Renal pelvis (tissue), 4 donors: ENCODE measurements around the gene AFF2. TPM values are rescaled to one million over a fixed set of nuclear protein-coding genes. Genes with fewer than 3 reads are reported as not detected.

Experiments used
- DNase-seq: peaks from one replicate; pipeline ENCODE4 v3.0.0-alpha.2; 2013
- polyA plus RNA-seq, 3 donors: library from polyadenylated mRNA; unstranded; fragments of 120-200 nt; gene quantifications; one replicate each; pipeline ENCODE4 v1.2.1, GENCODE V29; 2013; ENCODE audit not compliant: insufficient read length in 3 of 3

AFF2 gene
- polyA plus RNA-seq, 3 donors = 4.0 to 4.7 (median 4.2) TPM

DNA sequence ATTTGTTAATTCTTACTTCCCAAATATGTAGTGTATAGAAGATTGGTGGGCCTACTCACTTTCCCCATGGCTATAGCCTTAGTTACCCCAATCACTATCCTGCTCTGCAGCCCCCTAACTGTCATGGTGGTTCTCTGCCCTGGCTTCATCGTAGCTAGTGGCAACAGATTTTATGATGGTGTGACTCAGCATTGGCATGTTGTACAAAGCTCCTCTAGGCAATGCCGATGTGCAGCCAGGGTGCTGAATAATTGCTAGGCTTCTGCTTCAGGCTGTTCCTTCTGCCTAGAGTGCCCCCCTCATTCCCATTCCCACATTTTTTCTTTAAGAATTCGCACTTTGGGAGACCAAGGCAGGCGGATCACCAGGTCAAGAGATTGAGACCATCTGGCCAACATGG lies 35.2 kb downstream of the AFF2 start:
- no peak for DNase-seq

DNA sequence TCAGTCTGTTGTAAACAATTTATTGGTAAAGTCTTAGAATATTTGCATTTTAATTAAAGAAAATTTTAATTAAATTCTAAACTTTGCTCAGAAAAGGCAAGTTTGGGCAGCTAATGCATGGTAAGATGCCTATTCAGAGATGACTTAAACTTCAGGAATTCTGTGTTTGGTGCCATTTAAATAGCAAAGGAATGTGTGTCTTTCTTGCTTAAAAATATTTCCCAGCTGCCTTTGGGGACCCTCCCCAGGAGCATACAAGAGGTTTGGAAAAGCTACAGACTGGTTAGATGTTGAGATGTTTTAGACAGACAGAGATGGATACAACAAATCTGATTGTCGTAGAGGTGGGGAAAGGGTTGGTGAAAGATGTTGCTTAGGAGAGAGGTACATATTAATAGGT lies 36.5 kb downstream of the AFF2 start:
- DNase-seq = no peak

DNA sequence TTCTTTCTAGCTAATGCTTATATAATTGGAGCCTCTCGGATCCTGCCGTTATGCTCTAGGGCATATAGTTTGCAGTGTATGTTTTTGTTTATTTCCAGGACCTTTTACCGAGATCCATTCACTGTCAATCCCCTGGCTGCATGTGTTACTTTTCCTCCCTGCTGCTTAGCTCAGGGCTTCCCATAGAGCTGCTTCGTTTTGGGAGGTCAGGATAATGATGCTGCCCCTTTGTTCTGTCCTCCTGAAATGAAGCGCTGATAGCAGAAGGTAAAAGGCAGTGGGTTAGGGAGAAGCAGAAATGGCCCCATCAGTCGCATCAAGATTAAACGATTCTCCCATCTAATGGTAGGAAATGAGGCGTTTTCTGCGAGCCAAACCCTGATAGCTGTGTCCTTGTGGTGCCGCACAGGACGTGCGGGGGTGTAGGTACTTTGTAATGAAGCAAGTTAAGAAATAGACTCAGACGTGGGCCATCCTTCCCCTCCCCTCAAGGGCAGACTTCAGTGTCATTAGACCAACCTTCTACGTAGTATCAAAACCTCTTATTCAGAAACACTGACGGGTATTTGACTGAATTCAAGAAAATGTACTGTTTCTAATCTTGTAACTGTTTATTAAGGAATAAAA lies 37.3 kb downstream of the AFF2 start:
- DNase-seq = no peak

DNA sequence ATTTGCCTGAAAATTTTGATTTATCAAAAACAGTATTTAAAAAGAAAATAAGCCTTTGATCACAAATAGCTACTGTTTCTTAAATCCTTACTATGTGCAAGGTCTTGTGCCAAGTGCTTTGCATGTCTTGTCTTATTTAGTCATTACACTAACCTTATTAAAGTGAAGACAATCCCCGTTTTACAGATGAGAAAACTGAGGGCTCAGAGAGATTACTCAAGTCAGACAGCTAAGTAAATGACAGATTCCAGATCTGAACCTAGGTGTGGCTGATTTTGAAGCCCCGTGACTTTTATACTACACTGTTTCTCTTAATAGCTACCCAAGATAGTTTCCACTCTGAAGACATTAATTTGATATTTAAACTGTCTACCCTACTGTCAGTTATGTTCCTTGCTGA lies 38.2 kb downstream of the AFF2 start:
- DNase-seq = no peak

DNA sequence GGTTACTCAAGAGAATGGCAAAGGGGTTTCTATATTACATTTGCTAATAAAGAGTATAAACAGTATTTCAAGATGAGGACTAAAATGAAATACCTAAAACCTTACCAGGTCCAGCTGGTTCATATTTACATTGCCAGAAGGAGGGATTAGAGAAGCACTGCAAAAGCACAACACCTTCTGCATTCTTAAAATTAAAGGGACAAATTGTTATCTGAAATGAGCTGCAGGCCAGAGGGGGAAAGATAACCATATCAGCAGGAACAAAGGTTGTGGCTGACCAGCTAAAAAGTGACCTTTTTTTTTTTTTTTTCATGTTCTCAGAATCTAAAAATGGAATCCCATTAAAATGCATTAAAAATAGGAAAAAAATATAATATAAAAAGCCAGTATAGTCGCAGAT lies 39.7 kb downstream of the AFF2 start:
- DNase-seq = no peak

DNA sequence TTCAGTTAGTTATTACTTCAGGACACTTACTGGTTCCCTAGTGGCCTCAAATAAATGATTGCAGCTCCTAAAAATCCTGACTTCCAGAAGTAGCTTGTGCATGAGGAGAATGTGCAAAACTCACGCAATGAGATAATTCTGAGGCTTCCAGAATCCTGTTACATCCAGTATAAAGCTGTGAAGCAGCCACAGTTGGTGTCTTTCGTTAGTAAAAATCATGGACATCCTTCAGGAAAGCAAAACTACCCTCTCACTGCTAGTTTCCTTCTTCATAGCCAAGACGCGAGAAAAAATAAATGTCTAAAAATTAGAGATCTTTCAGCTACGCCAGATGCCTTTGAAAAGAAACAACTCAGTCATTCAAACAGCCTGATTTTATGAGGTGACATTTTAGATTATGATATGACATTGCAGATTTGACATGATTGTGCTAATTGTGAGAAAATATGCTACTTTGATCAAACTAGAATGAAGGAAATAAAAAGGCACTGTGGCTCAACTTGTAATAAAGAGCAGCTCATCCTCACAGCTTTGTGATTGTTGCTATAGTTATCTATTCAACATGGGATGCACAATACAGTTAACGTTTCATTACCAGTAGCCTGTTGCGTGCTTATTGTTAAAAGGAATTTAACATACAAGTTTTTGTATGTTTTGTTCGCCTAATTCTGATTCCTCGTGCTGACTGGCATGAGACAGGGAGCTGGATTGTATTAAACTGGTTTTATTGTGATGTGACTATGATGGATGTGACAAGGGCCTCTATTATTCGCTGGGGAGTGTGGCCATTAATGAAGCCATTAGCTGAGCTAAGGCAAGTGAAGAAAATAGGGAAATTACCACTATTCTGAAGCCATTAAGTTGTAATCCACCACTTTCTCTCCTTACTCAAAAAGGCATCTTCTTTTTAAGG lies 40.5 kb downstream of the AFF2 start:
- no peak for DNase-seq

DNA sequence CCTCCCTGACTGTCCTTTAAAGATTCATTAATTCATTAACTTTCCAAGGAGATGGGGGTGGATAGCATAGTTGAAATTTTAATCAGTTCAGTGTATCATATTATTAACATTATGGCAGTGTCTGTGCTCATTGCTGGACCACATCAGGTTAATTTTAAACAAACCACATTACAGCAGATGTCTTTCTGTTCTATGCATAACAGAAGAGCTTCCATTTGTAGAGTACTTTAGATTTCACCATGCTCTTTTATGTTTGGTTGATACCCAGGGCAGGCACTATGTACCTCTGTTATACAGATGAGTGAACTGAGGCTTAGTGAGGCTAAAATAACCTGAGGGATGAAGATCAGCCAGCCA lies 41.1 kb downstream of the AFF2 start:
- no peak for DNase-seq

DNA sequence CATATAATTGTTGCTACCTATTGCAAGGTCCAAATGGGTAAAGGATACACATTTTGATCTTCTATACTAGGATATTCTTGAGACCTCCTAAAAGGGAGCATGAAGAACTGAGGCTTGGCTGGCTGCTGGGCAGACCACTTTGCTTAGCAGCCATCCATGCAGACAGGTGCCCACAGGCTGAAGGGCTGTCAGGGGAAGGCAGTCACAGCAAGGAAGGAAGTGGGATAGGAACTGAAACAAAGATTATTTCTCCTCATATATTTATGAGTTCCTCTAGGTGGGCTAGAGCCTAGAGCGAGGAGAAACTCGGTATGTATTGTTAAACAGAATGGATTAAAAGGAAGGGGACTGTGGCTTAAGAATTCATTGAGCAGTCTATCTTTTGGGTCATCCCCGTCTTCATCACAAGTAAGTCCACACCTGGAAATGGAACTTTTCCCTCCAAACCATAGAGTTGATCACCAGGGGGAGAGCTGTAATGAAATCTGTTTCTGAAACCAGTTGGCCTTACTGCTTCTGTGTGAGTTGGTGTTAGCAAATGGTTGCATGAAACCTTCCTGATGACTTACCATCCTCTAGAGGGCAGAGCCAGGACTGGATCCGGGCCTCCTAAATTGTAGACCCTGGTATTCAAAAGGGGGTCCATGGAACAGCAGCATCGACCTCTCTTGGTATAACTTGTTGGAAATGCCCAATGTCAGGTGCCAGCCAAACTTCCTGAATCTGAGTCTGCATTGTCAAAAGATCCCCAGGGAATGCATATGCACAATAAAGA lies 42.3 kb downstream of the AFF2 start:
- DNase-seq = no peak

DNA sequence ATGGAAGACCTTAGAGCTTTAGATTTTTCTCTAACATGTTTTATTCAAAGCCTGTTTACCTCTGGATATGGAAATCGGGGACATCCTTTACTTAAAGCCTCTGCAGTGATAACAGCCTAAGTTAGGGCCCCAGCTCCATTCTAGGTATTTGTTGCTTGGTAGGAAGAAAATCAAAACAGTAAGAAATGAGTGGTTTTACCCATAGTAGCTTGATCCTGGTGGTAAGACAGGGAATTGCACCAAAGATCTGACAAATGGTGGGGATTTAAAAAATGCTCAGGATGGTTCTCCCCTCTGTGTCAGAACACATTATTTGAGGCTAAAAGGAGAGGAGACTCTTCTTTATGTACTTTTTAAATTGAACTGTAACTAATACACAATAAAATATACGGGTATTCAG lies 52.4 kb downstream of the AFF2 start:
- DNase-seq = no peak

DNA sequence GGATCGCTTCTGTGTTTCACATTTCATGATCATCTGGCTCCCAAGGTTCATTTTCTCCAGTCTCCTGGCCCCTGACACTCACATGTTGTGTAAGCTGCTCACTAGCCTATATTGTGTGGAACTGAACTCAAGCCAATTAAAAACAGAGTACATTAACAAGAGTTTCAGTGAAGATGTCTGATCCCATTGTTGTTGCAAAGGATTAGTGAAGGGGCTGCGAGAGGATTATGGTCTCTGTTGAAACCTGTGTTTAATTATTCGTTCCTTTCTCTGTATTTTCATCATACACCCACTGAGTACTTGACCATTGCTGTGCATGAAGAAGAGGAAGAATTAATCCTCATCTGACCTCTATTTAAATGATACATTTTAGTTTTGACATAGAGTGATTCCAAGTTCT lies 54.7 kb downstream of the AFF2 start:
- no peak for DNase-seq

DNA sequence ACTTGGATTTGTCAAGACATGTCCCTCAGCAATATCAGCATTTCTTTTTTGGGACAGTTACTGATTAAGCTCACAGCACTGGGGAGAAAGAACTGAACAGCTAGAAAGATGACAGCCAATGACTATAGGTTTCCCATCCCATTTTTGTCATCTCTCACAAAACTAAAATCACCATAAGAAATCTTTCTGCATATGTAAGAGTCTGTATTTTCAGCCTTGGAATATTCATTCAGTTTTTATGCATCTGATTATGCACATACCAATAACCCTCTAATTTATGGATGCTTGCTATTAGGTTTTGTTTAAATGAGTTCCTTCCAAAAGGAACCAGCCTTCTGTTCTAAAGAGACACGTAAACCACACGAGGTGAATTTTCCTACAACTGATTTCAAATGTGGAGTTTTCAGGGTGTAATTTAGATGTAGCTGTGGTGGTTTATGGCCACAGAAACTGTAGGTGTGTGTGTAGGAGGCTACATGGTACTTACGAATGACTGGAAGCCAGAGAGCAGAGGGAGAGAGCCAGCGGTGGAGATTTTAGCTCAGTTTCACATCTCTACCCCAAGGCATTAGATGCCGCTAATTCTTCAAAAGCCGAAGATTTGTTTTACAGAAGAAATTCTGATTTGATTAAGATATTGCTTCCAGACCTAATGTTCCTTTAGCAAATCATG lies 55.3 kb downstream of the AFF2 start:
- DNase-seq = no peak

DNA sequence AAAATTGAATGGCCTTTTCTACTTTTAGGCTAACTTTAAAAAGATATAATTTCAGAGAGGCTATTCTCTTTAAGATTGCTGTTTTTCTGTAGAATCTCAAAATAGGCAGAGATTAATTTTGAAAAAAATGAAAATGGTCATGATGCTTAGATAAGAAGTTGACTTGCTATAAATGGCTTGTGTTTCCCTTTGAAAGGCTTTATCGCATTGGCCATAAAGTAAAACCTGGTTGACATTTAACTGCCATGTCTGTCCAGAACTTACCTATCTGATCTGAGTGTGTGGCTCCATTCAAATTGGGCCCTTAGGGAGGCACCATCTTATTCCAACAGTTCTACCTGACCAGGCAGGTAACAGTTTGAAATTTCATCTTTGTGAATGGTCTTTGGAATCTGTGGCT lies 56.1 kb downstream of the AFF2 start:
- no peak for DNase-seq

DNA sequence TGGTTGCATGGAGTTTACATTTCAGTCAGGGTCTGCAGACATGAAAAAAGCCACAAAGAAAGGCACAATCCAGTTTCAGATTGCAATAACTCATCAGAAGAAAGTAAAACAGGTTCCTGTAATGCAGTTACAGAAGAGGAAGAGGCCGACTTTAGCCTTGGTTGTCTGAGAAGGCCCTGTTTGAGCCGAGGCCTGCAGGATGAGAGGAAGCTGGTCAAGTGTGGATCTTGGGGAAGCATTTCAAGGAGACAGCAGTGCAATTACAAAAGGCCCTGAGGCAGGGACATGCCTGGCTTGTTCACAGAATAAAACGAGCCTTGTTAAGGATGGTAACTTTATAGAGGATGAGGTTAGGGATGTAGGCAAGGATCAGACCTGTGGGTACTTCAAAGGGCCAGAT lies 62.4 kb downstream of the AFF2 start:
- DNase-seq = no peak

DNA sequence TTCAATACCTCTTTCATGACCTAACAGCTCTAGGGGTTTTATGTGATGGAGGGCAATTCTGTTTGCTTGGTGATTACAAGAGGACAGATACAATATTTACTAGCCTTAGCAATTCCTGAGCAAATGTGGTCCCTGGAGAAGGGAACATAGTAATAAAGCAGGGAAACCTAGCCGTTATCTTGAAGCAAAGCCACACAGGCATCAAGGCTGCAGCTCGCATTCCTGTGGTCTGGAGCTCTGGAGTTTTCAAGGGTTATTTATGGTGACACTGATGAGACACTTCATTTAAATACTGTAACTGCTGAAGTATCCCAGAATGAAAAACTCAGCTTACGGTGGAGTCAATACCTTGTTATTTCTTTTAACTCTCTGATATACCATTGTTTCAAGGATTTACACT lies 66.8 kb downstream of the AFF2 start:
- peak; percentile 30 for DNase-seq

DNA sequence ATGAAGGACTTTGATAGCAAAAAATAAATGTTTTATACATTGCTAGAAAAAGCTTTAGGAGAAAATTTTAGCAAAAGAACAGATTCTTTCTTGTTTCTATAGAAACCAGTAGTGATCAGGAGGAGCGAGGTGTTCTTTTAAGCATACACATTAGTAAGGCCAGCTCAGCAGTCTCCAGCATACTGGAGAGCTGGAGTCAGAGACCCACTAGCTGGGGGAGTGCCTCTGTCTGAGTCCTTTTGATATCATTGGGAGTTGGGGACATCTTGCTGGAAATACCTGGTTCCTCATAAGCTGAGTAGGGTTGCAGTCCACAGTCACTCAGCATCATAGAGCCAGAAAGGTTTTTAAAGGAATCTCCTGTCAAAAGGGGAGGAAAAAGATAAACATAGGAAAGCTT lies 67.4 kb downstream of the AFF2 start:
- DNase-seq = no peak

DNA sequence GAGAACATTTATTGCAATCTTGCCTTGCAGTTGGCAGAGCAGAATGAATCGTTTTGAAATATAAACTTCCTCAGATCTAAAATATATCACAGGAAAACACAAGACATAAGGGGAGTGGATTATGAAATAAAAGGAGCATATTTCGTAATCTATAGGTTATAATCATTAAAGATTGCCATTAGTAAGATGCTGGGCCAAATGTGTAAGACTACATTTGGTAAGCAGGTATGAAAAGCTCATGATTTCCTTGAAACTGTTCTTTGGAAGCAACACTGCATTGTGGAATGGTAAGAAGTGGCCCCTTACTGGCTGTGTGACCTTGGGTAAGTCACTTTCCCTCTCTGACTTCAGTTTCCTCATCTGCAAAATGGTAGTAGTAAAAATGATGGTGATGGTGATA lies 68.3 kb downstream of the AFF2 start:
- DNase-seq = no peak

DNA sequence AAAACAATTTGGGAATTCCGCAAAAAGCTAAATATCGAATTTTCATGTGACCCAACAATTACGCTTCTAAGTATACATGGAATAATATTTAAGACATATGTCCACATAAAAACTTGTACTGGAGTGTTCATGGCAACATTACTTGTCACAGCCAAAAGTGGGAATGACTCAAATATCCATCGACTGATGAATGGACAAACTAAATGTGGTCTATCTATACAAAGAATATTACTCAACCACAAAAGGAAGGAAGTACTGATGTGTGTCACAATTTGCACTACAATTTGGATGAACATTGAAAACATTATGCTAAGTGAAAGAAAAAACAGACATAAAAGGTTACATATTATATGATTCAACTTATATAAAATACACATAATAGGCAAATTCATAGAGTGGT lies 71.9 kb downstream of the AFF2 start:
- DNase-seq = no peak

DNA sequence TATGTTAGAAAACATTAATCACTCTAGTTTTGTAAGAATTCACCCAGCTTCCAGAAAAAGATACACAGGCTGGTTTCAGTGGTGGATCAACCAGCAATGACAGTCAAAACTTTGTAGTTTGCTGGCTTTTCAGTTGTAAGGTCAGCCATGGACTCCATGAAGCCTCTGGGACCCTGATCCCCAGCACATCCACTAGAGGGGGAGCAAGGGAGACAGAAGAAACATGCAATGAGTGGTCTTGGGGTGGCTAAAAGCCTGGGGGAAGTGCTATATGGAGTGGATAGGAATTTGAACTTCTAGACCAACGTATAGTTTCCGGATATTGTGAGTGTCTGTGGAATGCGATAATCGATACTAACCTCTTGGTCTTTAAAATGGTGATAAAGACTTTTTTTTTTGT lies 72.7 kb downstream of the AFF2 start:
- DNase-seq = no peak

DNA sequence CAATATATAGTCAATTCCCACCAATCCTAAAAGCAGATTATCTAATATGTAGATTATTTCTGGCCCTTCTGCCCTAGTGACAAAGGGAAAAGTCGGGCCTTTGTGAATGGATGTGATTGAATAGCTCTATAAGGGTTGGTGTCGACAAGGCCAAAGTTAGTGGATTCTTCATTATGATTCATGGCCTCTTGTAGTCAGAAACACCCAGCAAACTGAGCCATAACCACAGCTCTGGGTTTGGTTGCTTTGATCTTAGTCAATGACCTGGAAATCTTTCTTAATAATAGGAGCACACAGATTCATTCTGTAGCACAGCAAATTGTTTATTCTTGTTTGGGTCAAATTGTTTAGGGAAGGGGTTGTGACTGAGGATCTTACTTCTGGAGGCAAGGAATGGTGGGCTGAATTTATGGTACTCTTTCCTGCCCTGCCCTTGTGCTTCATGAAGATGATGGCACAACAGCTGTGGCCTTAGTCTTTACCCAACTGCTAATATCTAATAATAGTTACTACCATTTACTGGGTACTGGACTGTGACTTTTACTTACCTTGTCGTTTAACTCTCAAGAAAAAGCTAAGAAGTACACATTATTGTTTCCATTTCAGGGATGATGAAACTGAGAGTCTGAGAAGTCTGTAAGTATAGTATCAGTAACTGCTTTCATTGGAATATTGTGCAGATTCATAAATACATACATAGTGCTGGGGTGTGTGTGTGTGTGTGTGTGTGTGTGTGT lies 74.0 kb downstream of the AFF2 start:
- no peak for DNase-seq

DNA sequence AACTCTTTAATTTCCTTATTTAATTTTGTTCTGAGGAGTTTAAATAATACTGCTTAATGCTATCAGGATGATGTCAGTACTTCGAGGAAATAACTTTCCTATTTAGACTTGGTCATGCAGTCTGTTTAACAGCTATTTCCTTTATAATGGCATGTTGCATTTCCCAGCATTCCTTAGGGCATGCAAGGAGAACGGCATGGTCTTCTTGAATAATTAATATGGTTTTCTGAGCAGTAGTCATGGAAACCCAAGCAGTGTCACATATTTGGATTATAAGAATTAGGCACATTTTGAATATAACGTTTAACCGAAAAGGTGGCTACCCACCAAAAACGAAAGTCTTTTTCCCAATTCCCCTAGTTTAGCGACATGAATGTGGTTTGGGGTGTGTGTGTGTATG lies 76.0 kb downstream of the AFF2 start:
- no peak for DNase-seq

DNA sequence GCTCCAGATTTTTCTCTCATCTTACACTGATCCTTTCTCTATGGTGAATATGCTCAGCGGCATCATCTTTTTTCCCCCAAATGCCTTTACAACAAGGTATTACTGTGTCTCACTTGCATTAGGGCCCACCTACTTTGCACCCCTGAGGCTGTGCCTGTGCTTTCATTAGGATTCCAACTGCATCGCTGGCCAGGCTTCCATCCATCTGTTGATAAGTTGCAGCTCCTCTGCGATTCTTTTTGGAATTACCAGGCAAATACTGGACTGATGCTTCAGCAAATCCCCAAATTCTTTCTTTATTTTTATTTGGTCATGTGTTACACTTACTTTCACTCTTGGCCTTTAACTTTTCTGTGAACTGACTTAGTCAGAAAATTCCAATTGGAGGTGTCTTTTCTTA lies 77.3 kb downstream of the AFF2 start:
- DNase-seq = no peak

DNA sequence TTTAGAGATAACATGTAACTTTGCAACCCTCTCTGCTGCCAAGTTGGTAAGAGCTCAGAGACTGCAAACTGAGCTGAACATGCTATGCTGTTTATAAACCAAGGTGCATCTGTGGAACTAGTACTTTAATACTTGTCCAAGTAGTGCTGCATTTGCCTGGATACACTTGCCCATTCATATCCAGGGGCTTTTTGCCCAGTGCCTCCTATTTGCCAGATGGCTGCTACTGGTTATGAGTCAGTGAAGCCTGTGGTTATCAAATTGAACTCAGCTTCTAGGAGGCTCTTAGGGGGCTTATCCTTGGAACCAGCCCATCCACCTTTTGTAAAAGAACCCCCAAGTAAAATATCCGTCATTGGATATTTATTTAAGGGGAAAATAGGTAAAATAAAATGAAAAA lies 79.6 kb downstream of the AFF2 start:
- DNase-seq = no peak
